CD4-positive, CD25-positive, alpha-beta regulatory T cell (primary cell): ENCODE data around the gene YLPM1. TPM values are rescaled to one million over a fixed set of nuclear protein-coding genes. Genes with fewer than 3 reads are reported as not detected.
A peak's percentile ranks its signal among the peaks of the same experiment; 100 is the strongest.
"Not testable (repeated sequence)": the region's sequence is repeated elsewhere in the genome, so short reads cannot be mapped to it uniquely, and the experiment has no call there.

Experiments used
- ATAC-seq, 2 donors: fragments of 150-1000 bp; cut with Tn5 transposase; one replicate each; pipeline ENCODE4 v1.10.0; 2021; ENCODE audit warnings: low read depth in 2 of 2, moderate number of reproducible peaks in 2 of 2, moderate library complexity in 1 of 2
- DNase-seq, 3 donors: peaks; one replicate each; pipeline versions ENCODE4 v3.0.0 to v3.0.0-alpha.2; 2012 to 2022; ENCODE audit warnings: mixed read lengths in 1 of 3
- H3K27ac ChIP-seq: one replicate; pipeline ENCODE4 v1.7.0; 2013; ENCODE audit warnings: mild to moderate bottlenecking, low read length; ENCODE audit not compliant: insufficient read depth, poor library complexity, severe bottlenecking
- H3K27me3 ChIP-seq: one replicate; pipeline ENCODE4 v1.7.0; 2013; ENCODE audit warnings: low read length; ENCODE audit not compliant: control insufficient read depth, insufficient read depth
- H3K36me3 ChIP-seq: one replicate; pipeline ENCODE4 v1.7.0; 2013; ENCODE audit warnings: mild to moderate bottlenecking, low read length, moderate library complexity; ENCODE audit not compliant: control insufficient read depth, insufficient read depth
- H3K4me1 ChIP-seq: 2 replicates; pipeline ENCODE4 v1.7.0; 2013; ENCODE audit warnings: mild to moderate bottlenecking, low read length; ENCODE audit not compliant: insufficient read depth, control insufficient read depth, poor library complexity, severe bottlenecking
- H3K4me3 ChIP-seq: one replicate; pipeline ENCODE4 v1.7.0; 2013; ENCODE audit warnings: low read depth, mild to moderate bottlenecking, low read length, moderate library complexity
- H3K9me3 ChIP-seq, 2 experiments: 1 replicate in 1 of 2; 2 replicates in 1 of 2; pipeline ENCODE4 v1.7.0; 2013; ENCODE audit warnings: low read length in 2 of 2, mild to moderate bottlenecking in 1 of 2, moderate library complexity in 1 of 2; ENCODE audit not compliant: control insufficient read depth in 2 of 2
- H3K27ac Mint-ChIP-seq, 3 donors: one replicate each; pipeline ENCODE4 v1.8.0; 2020 to 2022; ENCODE audit warnings: mild to moderate bottlenecking in 3 of 3, mixed read lengths in 3 of 3, moderate library complexity in 2 of 3
- H3K27me3 Mint-ChIP-seq: one replicate; pipeline ENCODE4 v1.8.0; 2022; ENCODE audit warnings: mild to moderate bottlenecking, mixed read lengths
- H3K36me3 Mint-ChIP-seq: one replicate; pipeline ENCODE4 v1.8.0; 2020; ENCODE audit warnings: mixed read lengths
- H3K4me1 Mint-ChIP-seq, 4 donors: one replicate each; pipeline ENCODE4 v1.8.0; 2020 to 2022; ENCODE audit warnings: mixed read lengths in 4 of 4, mild to moderate bottlenecking in 1 of 4
- H3K4me3 Mint-ChIP-seq, 4 donors: one replicate each; pipeline ENCODE4 v1.8.0; 2020 to 2022; ENCODE audit warnings: mild to moderate bottlenecking in 4 of 4, mixed read lengths in 4 of 4, moderate library complexity in 3 of 4
- H3K9me3 Mint-ChIP-seq, 7 donors: one replicate each; pipeline ENCODE4 v1.8.0; 2020 to 2022; ENCODE audit warnings: mixed read lengths in 7 of 7, mild to moderate bottlenecking in 3 of 7, moderate library complexity in 2 of 7
- polyA plus RNA-seq, 4 donors: library from polyadenylated mRNA; unstranded; fragments of 300-500 nt; fragmentation: Illumina TruSeq; gene quantifications; one replicate each; pipeline ENCODE4 v1.2.3, GENCODE V29; 2021
- total RNA-seq: library from RNA; stranded (reverse); gene quantifications from one replicate; pipeline ENCODE4 v1.2.3, GENCODE V29; 2022

YLPM1 gene
- total and polyA plus RNA-seq, 5 donors from 2014 or later: 10.5 to 93.2 (median 11.7) TPM

GRCh38 chr14:74737753-74738325, 25.3 kb upstream of the YLPM1 start:
- Histone ChIP-seq H3K27me3 (no peaks in the 10 kb centered on the region), H3K27ac (no peak overlapping the region), H3K9me3 (no peaks in the 10 kb centered on the region), H3K36me3 (peaks cover 41% of the 10 kb centered on the region), H3K4me1 (no peaks in the 10 kb centered on the region), H3K4me3 (no peak overlapping the region)
- peaks cover 39% of the 10 kb centered on the region for H3K36me3 Mint-ChIP-seq
- ATAC-seq: no peak
- H3K4me3 Mint-ChIP-seq: no peak overlapping the region
- no peak for DNase-seq
- peaks cover 0 to 3% (median 0%) of the 10 kb centered on the region in 7 donors for H3K9me3 Mint-ChIP-seq
- no peaks in the 10 kb centered on the region for H3K4me1 Mint-ChIP-seq
- no peak overlapping the region for H3K27ac Mint-ChIP-seq
- no peaks in the 10 kb centered on the region for H3K27me3 Mint-ChIP-seq

GRCh38 chr14:74739293-74740030, 23.7 kb upstream of the YLPM1 start:
- H3K4me3 Mint-ChIP-seq: no peak overlapping the region
- peak overlapping the region in 1 of 3 donors; percentile 21 for H3K27ac Mint-ChIP-seq
- no peaks in the 10 kb centered on the region for H3K9me3 ChIP-seq
- no peak for ATAC-seq
- H3K36me3 Mint-ChIP-seq: peaks cover 29% of the 10 kb centered on the region
- H3K4me3 ChIP-seq: no peak overlapping the region
- H3K36me3 ChIP-seq: peaks cover 26% of the 10 kb centered on the region
- H3K27ac ChIP-seq: no peak overlapping the region
- no peak for DNase-seq
- H3K27me3 Mint-ChIP-seq: no peaks in the 10 kb centered on the region
- H3K4me1 Mint-ChIP-seq: no peaks in the 10 kb centered on the region
- no peaks in the 10 kb centered on the region for H3K4me1 ChIP-seq
- H3K27me3 ChIP-seq: no peaks in the 10 kb centered on the region
- H3K9me3 Mint-ChIP-seq: peaks cover 0 to 3% (median 0%) of the 10 kb centered on the region in 7 donors

DNA sequence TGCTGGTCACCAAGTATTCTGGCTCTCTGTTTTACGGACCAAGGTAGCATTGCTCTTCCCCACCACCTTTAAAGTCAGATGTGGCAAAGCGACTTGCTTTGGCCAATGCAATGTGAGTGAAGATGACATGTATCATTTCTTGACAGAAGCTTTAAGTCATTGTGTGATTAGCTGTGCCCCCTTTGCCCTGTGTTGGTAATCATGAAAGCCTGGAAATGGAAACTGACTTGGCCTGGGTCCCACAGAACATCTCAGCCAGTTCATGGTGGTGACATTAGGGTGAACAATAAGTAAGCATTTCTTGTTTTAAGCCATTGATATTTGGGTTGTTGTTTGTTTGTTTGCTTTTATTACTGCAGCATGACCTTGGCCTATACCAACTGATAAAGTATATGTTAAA, 15.9 kb upstream of the YLPM1 start:
- H3K27ac ChIP-seq: no peak overlapping the region
- H3K36me3 Mint-ChIP-seq: peaks cover 4% of the 10 kb centered on the region
- no peaks in the 10 kb centered on the region for H3K4me1 Mint-ChIP-seq
- no peaks in the 10 kb centered on the region for H3K36me3 ChIP-seq
- no peak overlapping the region for H3K27ac Mint-ChIP-seq
- no peak overlapping the region for H3K4me3 ChIP-seq
- no peaks in the 10 kb centered on the region for H3K27me3 Mint-ChIP-seq
- DNase-seq: no peak
- H3K9me3 ChIP-seq: no peaks in the 10 kb centered on the region
- no peaks in the 10 kb centered on the region for H3K27me3 ChIP-seq
- H3K4me1 ChIP-seq: no peaks in the 10 kb centered on the region
- no peak for ATAC-seq
- H3K9me3 Mint-ChIP-seq: peaks cover 0 to 5% (median 2%) of the 10 kb centered on the region in 7 donors
- no peak overlapping the region for H3K4me3 Mint-ChIP-seq

GRCh38 chr14:74754157-74754556, 9.0 kb upstream of the YLPM1 start:
- H3K27ac ChIP-seq: no peak overlapping the region
- Mint-ChIP-seq H3K36me3 (peaks cover 9% of the 10 kb centered on the region), H3K4me3 (no peak overlapping the region), H3K27ac (no peak overlapping the region), H3K27me3 (peaks cover 7% of the 10 kb centered on the region), H3K9me3 (peaks cover 0 to 14% (median 5%) of the 10 kb centered on the region in 7 donors), H3K4me1 (no peaks in the 10 kb centered on the region)
- no peak overlapping the region for H3K4me3 ChIP-seq
- no peaks in the 10 kb centered on the region for H3K36me3 ChIP-seq
- ATAC-seq (no peak), DNase-seq (no peak)
- peaks cover 2% of the 10 kb centered on the region for H3K27me3 ChIP-seq
- peaks cover 3 to 4% of the 10 kb centered on the region in 2 experiments for H3K9me3 ChIP-seq
- no peaks in the 10 kb centered on the region for H3K4me1 ChIP-seq

GRCh38 chr14:74754899-74755298, 8.2 kb upstream of the YLPM1 start:
- H3K4me3 ChIP-seq: no peak overlapping the region
- Mint-ChIP-seq H3K4me1 (no peaks in the 10 kb centered on the region), H3K27ac (no peak overlapping the region), H3K4me3 (no peak overlapping the region), H3K9me3 (peaks cover 0 to 14% (median 5%) of the 10 kb centered on the region in 7 donors), H3K36me3 (peaks cover 9% of the 10 kb centered on the region), H3K27me3 (peaks cover 7% of the 10 kb centered on the region)
- peaks cover 3 to 4% of the 10 kb centered on the region in 2 experiments for H3K9me3 ChIP-seq
- ATAC-seq: no peak
- DNase-seq: no peak
- H3K4me1 ChIP-seq: no peaks in the 10 kb centered on the region
- H3K27ac ChIP-seq: no peak overlapping the region
- H3K36me3 ChIP-seq: no peaks in the 10 kb centered on the region
- peaks cover 2% of the 10 kb centered on the region for H3K27me3 ChIP-seq

- Histone ChIP-seq H3K36me3 (no peaks in the 10 kb centered on the region), H3K9me3 (peaks cover 3 to 4% of the 10 kb centered on the region in 2 experiments), H3K27me3 (peaks cover 2% of the 10 kb centered on the region), H3K27ac (no peak overlapping the region), H3K4me3 (no peak overlapping the region), H3K4me1 (no peaks in the 10 kb centered on the region)
- peaks cover 0 to 3% (median 0%) of the 10 kb centered on the region in 4 donors for H3K4me1 Mint-ChIP-seq
- H3K27me3 Mint-ChIP-seq: peaks cover 7% of the 10 kb centered on the region
- peaks cover 0 to 14% (median 5%) of the 10 kb centered on the region in 7 donors for H3K9me3 Mint-ChIP-seq
- peaks cover 9% of the 10 kb centered on the region for H3K36me3 Mint-ChIP-seq
- no peak overlapping the region for H3K4me3 Mint-ChIP-seq
- ATAC-seq: no peak
- no peak for DNase-seq
- H3K27ac Mint-ChIP-seq: peak overlapping the region in 1 of 3 donors; percentile 7
Measured at GRCh38 chr14:74756326-74756725, 6.8 kb upstream of the YLPM1 start.

DNA sequence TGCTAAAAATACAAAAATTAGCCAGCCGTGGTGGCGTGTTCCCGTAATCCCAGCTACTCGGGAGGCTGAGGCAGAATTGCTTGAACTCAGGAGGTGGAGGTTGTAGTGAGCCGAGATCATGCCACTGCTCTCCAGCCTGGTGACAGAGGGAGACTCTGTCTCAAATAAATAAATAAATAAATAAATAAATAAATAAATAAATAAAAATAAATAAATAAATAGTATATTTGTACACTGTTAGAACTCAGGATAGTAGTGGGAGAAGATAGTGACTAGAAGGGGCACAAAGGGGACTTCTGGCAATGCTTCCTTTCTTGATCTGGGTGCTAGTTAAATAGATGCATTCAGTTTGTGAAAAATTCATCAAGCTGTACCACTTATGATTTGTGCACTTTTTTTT, 4.6 kb upstream of the YLPM1 start:
- ATAC-seq, H3K27ac Mint-ChIP-seq, H3K27ac ChIP-seq, H3K4me3 Mint-ChIP-seq, DNase-seq, H3K9me3 Mint-ChIP-seq, H3K36me3 Mint-ChIP-seq, H3K36me3 ChIP-seq, H3K9me3 ChIP-seq, H3K27me3 ChIP-seq, H3K27me3 Mint-ChIP-seq, H3K4me3 ChIP-seq: not testable (repeated sequence)
- peaks cover 10% of the 10 kb centered on the region for H3K4me1 ChIP-seq
- peaks cover 4 to 15% (median 7%) of the 10 kb centered on the region in 4 donors for H3K4me1 Mint-ChIP-seq
